A673 (cell line): ENCODE data around the gene CAB39. TPM values are rescaled to one million over a fixed set of nuclear protein-coding genes. Genes with fewer than 3 reads are reported as not detected.

Experiments
- BruUV-seq: library from RNA; stranded (reverse); fragments of 400-500 nt; replicated peaks from 2 replicates; lab custom pipeline; 2021; lab: Mats Ljungman, UMichigan
- CTCF ChIA-PET: fragments of 300-600 bp; sonication (Branson Sonifier 250); formaldehyde crosslinking; loops from one replicate; lab custom pipeline; 2022; ENCODE audit warnings: antibody characterized with exemption; lab: Charles Lee
- POLR2A ChIA-PET: fragments of 300-600 bp; sonication (Branson Sonifier 250); formaldehyde crosslinking; loops from one replicate; lab custom pipeline; 2022; ENCODE audit warnings: antibody characterized with exemption; ENCODE audit not compliant: low non-redundant PET; lab: Charles Lee
- DNase-seq: peaks from one replicate; pipeline ENCODE4 v3.0.0-alpha.2; 2015; ENCODE audit warnings: low spot score
- H3K27ac ChIP-seq: fragments of 200-600 bp; sonication (generic); 2 replicates; pipeline ENCODE4 v1.5.1; 2016; ENCODE audit warnings: mixed run types, low read depth, mild to moderate bottlenecking, mixed read lengths, antibody characterized with exemption, low read length; ENCODE audit not compliant: poor library complexity, severe bottlenecking
- H3K27me3 ChIP-seq: fragments of 200-600 bp; sonication (generic); replicated peaks from 2 replicates; pipeline ENCODE4 v1.6.1; 2017; ENCODE audit warnings: mixed run types, low read depth, mild to moderate bottlenecking, mixed read lengths, antibody characterized with exemption, low read length; ENCODE audit not compliant: insufficient read depth, poor library complexity
- H3K36me3 ChIP-seq: fragments of 200-600 bp; sonication (generic); 2 replicates; pipeline ENCODE4 v1.6.1; 2016; ENCODE audit warnings: mixed run types, mild to moderate bottlenecking, mixed read lengths, antibody characterized with exemption, low read length; ENCODE audit not compliant: insufficient read depth, poor library complexity, severe bottlenecking
- H3K4me1 ChIP-seq: fragments of 200-600 bp; sonication (generic); 2 replicates; pipeline ENCODE4 v1.6.1; 2017; ENCODE audit warnings: mixed run types, mild to moderate bottlenecking, mixed read lengths, antibody characterized with exemption, low read length; ENCODE audit not compliant: insufficient read depth, poor library complexity, severe bottlenecking
- H3K4me3 ChIP-seq: fragments of 200-600 bp; sonication (generic); 2 replicates; pipeline ENCODE4 v1.5.1; 2016; ENCODE audit warnings: low read depth, mixed run types, mild to moderate bottlenecking, mixed read lengths, low read length; ENCODE audit not compliant: poor library complexity, severe bottlenecking
- H3K9me3 ChIP-seq: fragments of 200-600 bp; sonication (generic); 2 replicates; pipeline ENCODE4 v1.6.1; 2016; ENCODE audit warnings: mixed run types, low read depth, mild to moderate bottlenecking, mixed read lengths, antibody characterized with exemption, low read length; ENCODE audit not compliant: poor library complexity, severe bottlenecking
- CTCF ChIP-seq: fragments of 300-800, 200-600 bp; sonication (generic); conservative IDR thresholded peaks from 2 replicates; pipeline ENCODE4 v1.5.1; 2017; ENCODE audit warnings: low read depth, mild to moderate bottlenecking, antibody characterized with exemption, low read length, moderate library complexity, mixed read lengths
- EZH2 ChIP-seq: fragments of 200-600 bp; sonication (generic); IDR thresholded peaks from 2 replicates; pipeline ENCODE4 v1.6.1; 2017; ENCODE audit warnings: borderline replicate concordance, low read depth, mild to moderate bottlenecking, mixed read lengths, antibody characterized with exemption, low read length; ENCODE audit not compliant: poor library complexity, severe bottlenecking
- intact Hi-C: fragments of 100-400 bp; cut with micrococcal nuclease; formaldehyde crosslinking; loops from one replicate; pipeline ENCODE4 v1.10.0; 2022; ENCODE audit not compliant: unreplicated experiment
- total RNA-seq: library from RNA; stranded (reverse); gene quantifications from 2 replicates; pipeline ENCODE4 v1.2.3, GENCODE V29; 2021

CAB39 gene
- total RNA-seq, 1 experiment from 2014 or later, result 58.2 TPM

- Histone ChIP-seq H3K27ac (no peak overlapping the region), H3K4me3 (no peak overlapping the region), H3K36me3 (no peaks in the 10 kb centered on the region), H3K9me3 (no peaks in the 10 kb centered on the region), H3K27me3 (no peaks in the 10 kb centered on the region), H3K4me1 (peaks cover 19% of the 10 kb centered on the region)
- intact Hi-C loops, result no loop called here
- ChIA-PET POLR2A (no interaction called here), CTCF (no interaction called here)
- BruUV-seq, result no TSS peak
- no peak for DNase-seq
- TF ChIP-seq CTCF (no peak), EZH2 (no peak)
These were observed 27.5 kb upstream of the CAB39 start for GRCh38 chr2:230685178-230685577.

- no TSS peak for BruUV-seq
- CTCF ChIA-PET, result no interaction called here
- Histone ChIP-seq H3K27ac (no peak overlapping the region), H3K27me3 (no peaks in the 10 kb centered on the region), H3K36me3 (no peaks in the 10 kb centered on the region), H3K4me1 (peaks cover 19% of the 10 kb centered on the region), H3K4me3 (no peak overlapping the region), H3K9me3 (no peaks in the 10 kb centered on the region)
- TF ChIP-seq EZH2 (no peak), CTCF (no peak)
- POLR2A ChIA-PET, result no interaction called here
- intact Hi-C loops, result no loop called here
- no peak for DNase-seq
These were observed 25.1 kb upstream of the CAB39 start for GRCh38 chr2:230687498-230687897.

- DNase-seq, result no peak
- Histone ChIP-seq H3K4me1 (peaks cover 19% of the 10 kb centered on the region), H3K9me3 (no peaks in the 10 kb centered on the region), H3K27ac (no peak overlapping the region), H3K36me3 (no peaks in the 10 kb centered on the region), H3K4me3 (no peak overlapping the region), H3K27me3 (no peaks in the 10 kb centered on the region)
- ChIA-PET POLR2A (no interaction called here), CTCF (no interaction called here)
- intact Hi-C loops, result no loop called here
- no TSS peak for BruUV-seq
- no peak for TF ChIP-seq CTCF
- TF ChIP-seq EZH2, result no peak
These were observed 24.2 kb upstream of the CAB39 start for GRCh38 chr2:230688490-230688889.
